ENCODE results near the gene VPS26A.

- TF ChIP-seq GATA1 (IDR thresholded peaks at IDR 0.05; ENCODE audit: low read depth, low read length) (no peak), POLR2A (IDR thresholded peaks at IDR 0.05; ENCODE audit: low read length) (no peak)
Measured at GRCh38 chr10:69078311-69078710, 45.7 kb upstream of the VPS26A start.
